Measurements from ENCODE around the gene MLXIP.

- no peak for TF ChIP-seq CTCF (IDR thresholded peaks at IDR 0.05)
- no peak for TF ChIP-seq POLR2A (IDR thresholded peaks at IDR 0.05)
- no peak for TF ChIP-seq EP300 (IDR thresholded peaks at IDR 0.05)
Observed at GRCh38 chr12:122182887-122183587, 104.5 kb downstream of the MLXIP start, which contains the start of gene LRRC43.

Data from ovary (tissue), 3 donors.